Caco-2 (cell line): ENCODE results near the gene NRM. TPM values are rescaled to one million over a fixed set of nuclear protein-coding genes. Genes with fewer than 3 reads are reported as not detected.

Source experiments
- BruUV-seq: library from RNA; stranded (reverse); fragments of 400-500 nt; replicated peaks from 2 replicates; lab custom pipeline; 2021; lab: Mats Ljungman, UMichigan
- CTCF ChIA-PET: fragments of 300-600 bp; sonication (Branson Sonifier 250); formaldehyde crosslinking; loops from one replicate; lab custom pipeline; 2022; ENCODE audit warnings: antibody characterized with exemption; lab: Charles Lee
- POLR2A ChIA-PET: fragments of 300-600 bp; sonication (Branson Sonifier 250); formaldehyde crosslinking; loops from one replicate; lab custom pipeline; 2022; ENCODE audit warnings: antibody characterized with exemption; lab: Charles Lee
- DNase-seq, 2 experiments: peaks; one replicate each; pipeline versions ENCODE4 v3.0.0 to v3.0.0-alpha.2; 2020 to 2022
- H3K27me3 ChIP-seq: replicated peaks from 2 replicates; pipeline ENCODE4 v1.6.0; 2011; ENCODE audit warnings: low read length; ENCODE audit not compliant: control insufficient read depth, insufficient read depth
- H3K36me3 ChIP-seq: 2 replicates; pipeline ENCODE4 v1.5.1; 2011; ENCODE audit warnings: low read length; ENCODE audit not compliant: control insufficient read depth, insufficient read depth
- H3K4me1 ChIP-seq: fragments of 250-450 bp; sonication (Bioruptor Pico); 2 replicates; pipeline ENCODE4 v1.5.1; 2020; ENCODE audit warnings: mild to moderate bottlenecking
- H3K4me3 ChIP-seq: 2 replicates; pipeline ENCODE4 v1.5.1; 2011; ENCODE audit warnings: low read depth, mild to moderate bottlenecking, control low read depth, low read length
- H3K9me3 ChIP-seq: fragments of 250-450 bp; sonication (Bioruptor Pico); 2 replicates; pipeline ENCODE4 v1.5.1; 2020; ENCODE audit warnings: mild to moderate bottlenecking, moderate library complexity
- H3K27ac Mint-ChIP-seq: one replicate; pipeline ENCODE4 v1.8.0; 2022; ENCODE audit warnings: mixed read lengths; ENCODE audit not compliant: unreplicated experiment
- H3K27me3 Mint-ChIP-seq: one replicate; pipeline ENCODE4 v1.8.0; 2022; ENCODE audit warnings: mixed read lengths; ENCODE audit not compliant: insufficient read depth, unreplicated experiment
- H3K36me3 Mint-ChIP-seq: one replicate; pipeline ENCODE4 v1.8.0; 2022; ENCODE audit warnings: mild to moderate bottlenecking, mixed read lengths; ENCODE audit not compliant: insufficient read depth, unreplicated experiment
- H3K4me1 Mint-ChIP-seq: one replicate; pipeline ENCODE4 v1.8.0; 2022; ENCODE audit warnings: low read depth, mixed read lengths; ENCODE audit not compliant: unreplicated experiment
- H3K4me3 Mint-ChIP-seq: one replicate; pipeline ENCODE4 v1.8.0; 2022; ENCODE audit warnings: mild to moderate bottlenecking, moderate library complexity, mixed read lengths; ENCODE audit not compliant: unreplicated experiment
- H3K9me3 Mint-ChIP-seq: one replicate; pipeline ENCODE4 v1.8.0; 2022; ENCODE audit warnings: mixed read lengths; ENCODE audit not compliant: unreplicated experiment
- intact Hi-C: fragments of 100-400 bp; cut with micrococcal nuclease; formaldehyde crosslinking; loops from one replicate; pipeline ENCODE4 v1.10.0; 2022; ENCODE audit not compliant: unreplicated experiment
- total RNA-seq: library from RNA; stranded (reverse); gene quantifications from 2 replicates; pipeline ENCODE4 v1.2.3, GENCODE V29; 2022
- TF ChIP-seq, protein P1 (sequence below), 2 experiments: fragments of 200-600 bp in 1 of 2; IDR thresholded peaks; 1 replicate in 1 of 2; 2 replicates in 1 of 2; pipeline versions ENCODE4 v1.5.1 to v1.8.0; 2011 to 2022; ENCODE audit warnings: antibody characterized with exemption in 1 of 2, control low read depth in 1 of 2, inconsistent platforms in 1 of 2, low read depth in 1 of 2, low read length in 1 of 2, mild to moderate bottlenecking in 1 of 2, moderate library complexity in 1 of 2; ENCODE audit not compliant: insufficient read depth in 1 of 2, severe bottlenecking in 1 of 2, unreplicated experiment in 1 of 2

NRM gene
- total RNA-seq, 1 experiment from 2014 or later: 31.7 TPM

DNA sequence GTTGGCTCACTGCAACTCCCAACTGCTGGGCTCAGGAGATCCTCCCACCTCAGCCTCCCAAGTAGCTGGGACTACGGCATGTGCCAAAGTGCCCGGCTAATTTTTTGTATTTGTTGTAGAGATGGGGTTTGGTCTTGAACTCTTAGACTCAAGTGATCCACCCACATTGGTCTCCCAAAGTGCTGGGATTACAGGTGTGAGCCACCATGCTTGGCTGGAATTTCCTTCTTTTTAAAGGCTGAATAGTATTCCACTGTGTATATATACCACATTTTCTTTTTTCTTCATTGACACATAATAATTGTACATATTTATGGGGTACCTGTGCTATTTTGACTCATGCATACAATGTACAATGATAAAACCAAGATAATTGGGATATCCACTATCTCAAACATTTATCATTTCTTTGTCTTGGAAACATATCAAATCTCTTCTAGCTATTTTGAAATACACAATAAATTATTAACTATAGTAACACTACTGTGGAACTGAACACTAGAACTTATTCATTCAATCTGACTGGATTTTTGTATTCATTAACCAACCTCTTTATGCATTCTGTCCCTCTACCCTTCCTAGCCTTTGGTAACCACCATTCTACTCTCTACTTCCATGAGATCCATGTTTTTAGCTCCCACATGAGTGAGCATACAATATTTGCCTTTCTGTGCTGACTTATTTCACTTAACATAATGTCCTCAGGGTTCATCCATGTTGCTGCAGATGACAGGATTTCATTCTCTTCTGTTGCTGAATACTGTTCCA, 18.5 kb upstream of the NRM start:
- BruUV-seq: no TSS peak
- CTCF ChIA-PET: interaction anchor here (0.8 kb wide), 1 partner anchor 30 kb away, joined by 3 read pairs; no protein-coding TSS in a partner anchor
- no peaks in the 10 kb centered on the region for H3K27me3 ChIP-seq
- H3K36me3 Mint-ChIP-seq: peaks cover 55% of the 10 kb centered on the region
- H3K9me3 Mint-ChIP-seq: no peaks in the 10 kb centered on the region
- H3K4me1 ChIP-seq: no peaks in the 10 kb centered on the region
- H3K36me3 ChIP-seq: peaks cover 4% of the 10 kb centered on the region; the same call in 1 of the 2 replicates
- no peak overlapping the region for H3K4me3 ChIP-seq
- no peak overlapping the region for H3K27ac Mint-ChIP-seq
- no peak for DNase-seq
- H3K4me1 Mint-ChIP-seq: peaks cover 7% of the 10 kb centered on the region
- POLR2A ChIA-PET: no interaction called here
- H3K4me3 Mint-ChIP-seq: no peak overlapping the region
- H3K27me3 Mint-ChIP-seq: no peaks in the 10 kb centered on the region
- no peaks in the 10 kb centered on the region for H3K9me3 ChIP-seq
- intact Hi-C loops: no loop called here
- TF ChIP-seq, protein P1, sequence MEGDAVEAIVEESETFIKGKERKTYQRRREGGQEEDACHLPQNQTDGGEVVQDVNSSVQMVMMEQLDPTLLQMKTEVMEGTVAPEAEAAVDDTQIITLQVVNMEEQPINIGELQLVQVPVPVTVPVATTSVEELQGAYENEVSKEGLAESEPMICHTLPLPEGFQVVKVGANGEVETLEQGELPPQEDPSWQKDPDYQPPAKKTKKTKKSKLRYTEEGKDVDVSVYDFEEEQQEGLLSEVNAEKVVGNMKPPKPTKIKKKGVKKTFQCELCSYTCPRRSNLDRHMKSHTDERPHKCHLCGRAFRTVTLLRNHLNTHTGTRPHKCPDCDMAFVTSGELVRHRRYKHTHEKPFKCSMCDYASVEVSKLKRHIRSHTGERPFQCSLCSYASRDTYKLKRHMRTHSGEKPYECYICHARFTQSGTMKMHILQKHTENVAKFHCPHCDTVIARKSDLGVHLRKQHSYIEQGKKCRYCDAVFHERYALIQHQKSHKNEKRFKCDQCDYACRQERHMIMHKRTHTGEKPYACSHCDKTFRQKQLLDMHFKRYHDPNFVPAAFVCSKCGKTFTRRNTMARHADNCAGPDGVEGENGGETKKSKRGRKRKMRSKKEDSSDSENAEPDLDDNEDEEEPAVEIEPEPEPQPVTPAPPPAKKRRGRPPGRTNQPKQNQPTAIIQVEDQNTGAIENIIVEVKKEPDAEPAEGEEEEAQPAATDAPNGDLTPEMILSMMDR (IDR thresholded peaks at IDR 0.05; ENCODE audit: insufficient read depth in 1 of 2, low read depth in 1 of 2, low read length in 1 of 2, severe bottlenecking in 1 of 2, unreplicated experiment in 1 of 2): no peak

DNA sequence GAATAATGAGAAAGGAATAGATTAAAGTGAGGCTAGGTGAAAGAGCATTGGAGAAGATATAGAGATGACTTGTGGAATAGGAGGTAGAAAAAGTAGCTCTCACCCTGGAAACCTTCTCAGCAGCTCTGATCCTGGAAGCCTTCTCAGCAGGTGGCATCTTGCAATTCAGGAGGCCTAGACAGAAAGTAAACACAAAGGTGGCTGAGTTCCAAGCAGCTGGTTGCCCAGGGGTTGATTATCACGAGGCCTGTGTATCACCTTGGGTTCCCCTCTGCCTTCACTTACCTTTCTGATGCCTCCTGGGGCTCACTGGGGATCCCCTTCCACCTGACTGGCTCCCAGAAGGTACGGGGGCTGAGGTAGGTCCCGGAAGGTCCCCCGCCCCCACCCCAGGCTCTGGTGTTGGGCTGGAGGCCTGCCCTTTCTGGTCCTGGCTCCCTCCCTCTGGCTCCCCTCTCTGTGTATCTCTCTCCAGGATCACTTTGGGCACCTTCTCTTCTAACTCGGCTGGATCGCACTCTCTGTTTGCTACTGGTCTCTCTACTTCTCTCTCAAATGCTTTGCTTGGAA, 16.6 kb upstream of the NRM start:
- Mint-ChIP-seq H3K36me3 (peaks cover 53% of the 10 kb centered on the region), H3K27ac (no peak overlapping the region), H3K9me3 (no peaks in the 10 kb centered on the region), H3K4me1 (peaks cover 7% of the 10 kb centered on the region), H3K4me3 (no peak overlapping the region), H3K27me3 (no peaks in the 10 kb centered on the region)
- H3K9me3 ChIP-seq: no peaks in the 10 kb centered on the region
- TF ChIP-seq, protein P1 (IDR thresholded peaks at IDR 0.05; ENCODE audit: insufficient read depth in 1 of 2, low read depth in 1 of 2, low read length in 1 of 2, severe bottlenecking in 1 of 2, unreplicated experiment in 1 of 2): no peak
- DNase-seq: no peak
- H3K4me3 ChIP-seq: no peak overlapping the region
- H3K27me3 ChIP-seq: no peaks in the 10 kb centered on the region
- POLR2A ChIA-PET: interaction anchor here (0.5 kb wide), 1 partner anchor 93 kb away, joined by 21 read pairs; no protein-coding TSS in a partner anchor
- H3K36me3 ChIP-seq: peaks cover 1% of the 10 kb centered on the region; the same call in 1 of the 2 replicates
- no peaks in the 10 kb centered on the region for H3K4me1 ChIP-seq
- no TSS peak for BruUV-seq
- CTCF ChIA-PET: no interaction called here
- intact Hi-C loops: no loop called here

DNA sequence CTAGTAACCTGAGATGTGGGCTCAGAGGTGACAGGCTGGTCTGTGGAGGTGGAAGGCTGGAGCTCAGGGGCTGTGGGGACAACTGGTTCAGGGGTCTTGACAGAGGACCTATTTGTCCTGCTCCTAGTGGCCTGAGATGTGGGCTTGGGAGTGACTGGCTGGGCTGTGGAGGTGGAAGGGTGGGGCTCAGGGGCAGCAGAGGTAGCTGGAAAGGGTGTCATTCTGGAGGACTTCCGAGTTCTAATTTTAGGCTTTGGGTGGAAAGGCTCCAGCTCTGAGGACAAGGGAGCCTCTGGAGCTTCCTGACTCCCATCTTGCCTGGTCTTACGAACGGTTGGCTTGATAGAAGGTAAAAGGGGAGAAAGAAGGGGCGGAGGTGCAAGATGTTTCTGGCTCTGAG, 14.8 kb upstream of the NRM start:
- Histone ChIP-seq H3K36me3 (no peaks in the 10 kb centered on the region; the same call in 1 of the 2 replicates), H3K4me3 (no peak overlapping the region), H3K9me3 (no peaks in the 10 kb centered on the region), H3K4me1 (no peaks in the 10 kb centered on the region), H3K27me3 (no peaks in the 10 kb centered on the region)
- Mint-ChIP-seq H3K4me3 (no peak overlapping the region), H3K27me3 (no peaks in the 10 kb centered on the region), H3K36me3 (peaks cover 37% of the 10 kb centered on the region), H3K4me1 (peaks cover 7% of the 10 kb centered on the region), H3K27ac (no peak overlapping the region), H3K9me3 (no peaks in the 10 kb centered on the region)
- CTCF ChIA-PET: interaction anchor here (0.8 kb wide), 1 partner anchor 382 kb away, joined by 3 read pairs; no protein-coding TSS in a partner anchor
- BruUV-seq: no TSS peak
- POLR2A ChIA-PET: no interaction called here
- intact Hi-C loops: no loop called here
- no peak for DNase-seq
- TF ChIP-seq, protein P1 (IDR thresholded peaks at IDR 0.05; ENCODE audit: insufficient read depth in 1 of 2, low read depth in 1 of 2, low read length in 1 of 2, severe bottlenecking in 1 of 2, unreplicated experiment in 1 of 2): no peak
